Uterus (tissue), 4 donors: Measurements from ENCODE around the gene GMPPA. TPM values are rescaled to one million over a fixed set of nuclear protein-coding genes. Genes with fewer than 3 reads are reported as not detected.

ENCODE experiments used
- DNase-seq, 2 donors: peaks; one replicate each; pipeline ENCODE4 v3.0.0-alpha.2; 2019 to 2020
- H3K27ac ChIP-seq, 2 donors: fragments of 200-600 bp; sonication (generic); 1 replicate in 1 of 2; 2 replicates in 1 of 2; pipeline ENCODE4 v1.5.1; 2016 to 2018
- H3K27me3 ChIP-seq, 2 donors: fragments of 200-600 bp; sonication (generic); one replicate each; pipeline ENCODE4 v1.5.1; 2018 to 2019; ENCODE audit warnings: control low read depth in 1 of 2
- H3K36me3 ChIP-seq, 2 donors: fragments of 200-600 bp; sonication (generic); one replicate each; pipeline ENCODE4 v1.5.1; 2019; ENCODE audit warnings: control low read depth in 1 of 2
- H3K4me1 ChIP-seq, 2 donors: fragments of 200-600 bp; sonication (generic); one replicate each; pipeline ENCODE4 v1.5.1; 2018 to 2019; ENCODE audit warnings: control low read depth in 1 of 2
- H3K4me3 ChIP-seq, 2 donors: fragments of 200-600 bp; sonication (generic); 1 replicate in 1 of 2; 2 replicates in 1 of 2; pipeline ENCODE4 v1.5.1; 2018 to 2019; ENCODE audit warnings: mild to moderate bottlenecking in 1 of 2
- H3K9me3 ChIP-seq, 2 donors: fragments of 200-600 bp; sonication (generic); one replicate each; pipeline ENCODE4 v1.5.1; 2019; ENCODE audit warnings: control low read depth in 1 of 2
- POLR2A ChIP-seq, 2 donors: fragments of 450-650 bp; IDR thresholded peaks; one replicate each; pipeline ENCODE4 v1.6.1; 2016; ENCODE audit warnings: antibody characterized with exemption in 2 of 2, mild to moderate bottlenecking in 1 of 2, moderate library complexity in 1 of 2
- intact Hi-C: fragments of 100-400 bp; cut with DNase I; formaldehyde crosslinking; loops from one replicate; pipeline ENCODE4 v1.15.1; 2023; ENCODE audit warnings: low total_unique reads
- microRNA-seq: library from miRNA; unstranded; fragments of <30 nt; microRNA quantifications from one replicate; pipeline ENCODE4, GENCODE V29; 2016; ENCODE audit warnings: borderline microRNAs expressed, borderline replicate concordance
- small RNA-seq: library from RNA; depleted of rRNA; stranded (forward); fragments of <200 nt; gene quantifications from one replicate; pipeline ENCODE3, GENCODE V24; 2016
- total RNA-seq, 4 donors: library from RNA; depleted of rRNA in 3 of 4; stranded (reverse); fragments of >200 nt in 3 of 4; gene quantifications; one replicate each; pipeline versions ENCODE4 v1.1.0 to v1.2.4, GENCODE V29; 2014 to 2023
- TF ChIP-seq, protein P1 (sequence below), 4 experiments: fragments of 200-600 bp in 2 of 4; fragments of 450-650 bp in 2 of 4; sonication (generic) in 2 of 4; IDR thresholded peaks; one replicate each; pipeline ENCODE4 v1.5.1; 2016 to 2019; ENCODE audit warnings: antibody characterized with exemption in 4 of 4, mild to moderate bottlenecking in 2 of 4, moderate library complexity in 1 of 4
- donor health status: DM: yes; HTN: yes; CAD: no.

Gene GMPPA
- total RNA-seq, 4 donors from 2014 or later = 14.1 to 39.5 (median 27.6) TPM

- TF ChIP-seq POLR2A (IDR thresholded peaks at IDR 0.05) = no peak
- TF ChIP-seq, protein P1, sequence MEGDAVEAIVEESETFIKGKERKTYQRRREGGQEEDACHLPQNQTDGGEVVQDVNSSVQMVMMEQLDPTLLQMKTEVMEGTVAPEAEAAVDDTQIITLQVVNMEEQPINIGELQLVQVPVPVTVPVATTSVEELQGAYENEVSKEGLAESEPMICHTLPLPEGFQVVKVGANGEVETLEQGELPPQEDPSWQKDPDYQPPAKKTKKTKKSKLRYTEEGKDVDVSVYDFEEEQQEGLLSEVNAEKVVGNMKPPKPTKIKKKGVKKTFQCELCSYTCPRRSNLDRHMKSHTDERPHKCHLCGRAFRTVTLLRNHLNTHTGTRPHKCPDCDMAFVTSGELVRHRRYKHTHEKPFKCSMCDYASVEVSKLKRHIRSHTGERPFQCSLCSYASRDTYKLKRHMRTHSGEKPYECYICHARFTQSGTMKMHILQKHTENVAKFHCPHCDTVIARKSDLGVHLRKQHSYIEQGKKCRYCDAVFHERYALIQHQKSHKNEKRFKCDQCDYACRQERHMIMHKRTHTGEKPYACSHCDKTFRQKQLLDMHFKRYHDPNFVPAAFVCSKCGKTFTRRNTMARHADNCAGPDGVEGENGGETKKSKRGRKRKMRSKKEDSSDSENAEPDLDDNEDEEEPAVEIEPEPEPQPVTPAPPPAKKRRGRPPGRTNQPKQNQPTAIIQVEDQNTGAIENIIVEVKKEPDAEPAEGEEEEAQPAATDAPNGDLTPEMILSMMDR (IDR thresholded peaks at IDR 0.05) = no peak
- no peak overlapping the region for H3K27ac ChIP-seq
- H3K36me3 ChIP-seq = no peaks in the 10 kb centered on the region
- no peaks in the 10 kb centered on the region for H3K9me3 ChIP-seq
- no peak overlapping the region for H3K4me3 ChIP-seq
- intact Hi-C loops = no loop called here
- peaks cover 3 to 17% of the 10 kb centered on the region in 2 donors for H3K4me1 ChIP-seq
- no peak for DNase-seq
- no peaks in the 10 kb centered on the region for H3K27me3 ChIP-seq
These were observed 54.8 kb downstream of the GMPPA start for GRCh38 chr2:219553463-219553963.

GRCh38 chr2:219554350-219554749 lies 55.7 kb downstream of the GMPPA start:
- H3K4me1 ChIP-seq = peaks cover 3 to 17% of the 10 kb centered on the region in 2 donors
- H3K27ac ChIP-seq = no peak overlapping the region
- no peak for DNase-seq
- no peaks in the 10 kb centered on the region for H3K27me3 ChIP-seq
- no peak for TF ChIP-seq POLR2A (IDR thresholded peaks at IDR 0.05)
- TF ChIP-seq, protein P1 (IDR thresholded peaks at IDR 0.05) = no peak
- H3K4me3 ChIP-seq = no peak overlapping the region
- H3K9me3 ChIP-seq = no peaks in the 10 kb centered on the region
- no peaks in the 10 kb centered on the region for H3K36me3 ChIP-seq
- intact Hi-C loops = no loop called here

DNA sequence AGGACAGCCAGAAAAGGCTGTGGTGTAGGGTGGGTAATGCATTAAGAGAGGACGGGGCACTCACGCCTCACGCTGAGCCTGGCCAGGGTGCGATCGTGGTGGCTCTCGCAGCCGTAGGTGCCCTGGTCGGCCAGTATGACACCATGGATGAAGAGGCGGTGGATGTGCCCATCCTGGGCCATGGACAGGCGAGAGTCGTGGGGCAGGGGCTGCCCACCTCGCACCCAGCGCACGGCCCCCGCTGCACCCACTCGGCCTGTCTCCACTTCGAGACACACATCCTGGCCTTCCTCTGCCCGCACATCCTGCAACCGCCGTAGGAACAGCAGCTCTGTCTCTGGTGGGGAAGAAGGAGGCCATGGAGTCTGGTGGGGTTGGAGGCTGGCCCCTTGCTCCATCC lies 57.3 kb downstream of the GMPPA start:
- Histone ChIP-seq H3K9me3 (no peaks in the 10 kb centered on the region), H3K27me3 (no peaks in the 10 kb centered on the region), H3K4me3 (no peak overlapping the region), H3K36me3 (no peaks in the 10 kb centered on the region), H3K4me1 (peaks cover 3 to 17% of the 10 kb centered on the region in 2 donors), H3K27ac (no peak overlapping the region)
- no peak for TF ChIP-seq POLR2A (IDR thresholded peaks at IDR 0.05)
- TF ChIP-seq, protein P1 (IDR thresholded peaks at IDR 0.05) = no peak
- intact Hi-C loops = no loop called here
- DNase-seq = no peak

- intact Hi-C loops = no loop called here
- H3K4me3 ChIP-seq = no peak overlapping the region
- no peak for DNase-seq
- no peak overlapping the region for H3K27ac ChIP-seq
- no peaks in the 10 kb centered on the region for H3K9me3 ChIP-seq
- H3K27me3 ChIP-seq = no peaks in the 10 kb centered on the region
- H3K36me3 ChIP-seq = no peaks in the 10 kb centered on the region
- peaks cover 3 to 13% of the 10 kb centered on the region in 2 donors for H3K4me1 ChIP-seq
- TF ChIP-seq, protein P1 (IDR thresholded peaks at IDR 0.05) = no peak
- TF ChIP-seq POLR2A (IDR thresholded peaks at IDR 0.05) = no peak
These were observed 57.7 kb downstream of the GMPPA start for GRCh38 chr2:219556413-219556812.

Small RNA genes lying within 50 kb of the gene (microRNA-seq; reads per million reads assigned to microRNA genes)
- not detected for gene MIR3132

Small RNA genes lying within 50 kb of the gene (small RNA-seq; reads per million reads assigned to genes)
- not detected for gene MIR3132

Other genes with a start within 250 kb of the GMPPA start
- gene TUBA4B, start 245.6 kb upstream of the GMPPA start, total RNA-seq = under 1 TPM in 2 of 4 donors, not detected in 2; 0.43 to 0.83 TPM
- gene TUBA4A, start 245.0 kb upstream of the GMPPA start, total RNA-seq = 10 to 100 TPM in 2 of 4 donors, 1 to 10 TPM in 2; 3.7 to 32.3 (median 7.3) TPM
- 10 to 100 TPM; 32.1 to 92.1 (median 69.1) TPM for gene DNAJB2, start 219.5 kb upstream of the GMPPA start, total RNA-seq
- under 1 TPM in 2 of 4 donors, not detected in 2; 0.21 to 0.55 TPM for gene PTPRN, start 189.5 kb upstream of the GMPPA start, total RNA-seq
- not detected for gene RESP18, start 166.1 kb upstream of the GMPPA start, total RNA-seq
- gene DNPEP, start 111.0 kb upstream of the GMPPA start, total RNA-seq = 10 to 100 TPM; 35.9 to 93.7 (median 47.5) TPM
- gene DES, start 80.5 kb upstream of the GMPPA start, total RNA-seq = 1,000 to 10,000 TPM in 2 of 4 donors, 100 to 1,000 TPM in 2; 578 to 3,551 (median 1,628) TPM
- gene SPEG, start 64.0 kb upstream of the GMPPA start, total RNA-seq = 100 to 1,000 TPM in 1 of 4 donors, 10 to 100 TPM in 3; 22.9 to 318 (median 36.1) TPM
- under 1 TPM in 2 of 4 donors, not detected in 2; 0.21 to 0.30 TPM for gene ASIC4, start 15.6 kb downstream of the GMPPA start, total RNA-seq
- 100 to 1,000 TPM in 1 of 4 donors, 10 to 100 TPM in 3; 16.5 to 194 (median 42.5) TPM for gene CHPF, start 44.9 kb downstream of the GMPPA start, total RNA-seq
- gene TMEM198, start 45.1 kb downstream of the GMPPA start, total RNA-seq = 1 to 10 TPM in 2 of 4 donors, under 1 TPM in 1, not detected in 1; 0.77 to 5.3 (median 5.1) TPM
- 100 to 1,000 TPM in 2 of 4 donors, 10 to 100 TPM in 2; 53.2 to 146 (median 113) TPM for gene OBSL1, start 72.6 kb downstream of the GMPPA start, total RNA-seq
- 1 to 10 TPM in 1 of 4 donors, not detected in 3; 2.4 TPM for gene INHA, start 73.4 kb downstream of the GMPPA start, total RNA-seq
- gene STK11IP, start 99.0 kb downstream of the GMPPA start, total RNA-seq = 10 to 100 TPM in 2 of 4 donors, 1 to 10 TPM in 1, under 1 TPM in 1; 0.51 to 28.0 (median 13.1) TPM
- 10 to 100 TPM in 1 of 4 donors, 1 to 10 TPM in 3; 2.3 to 29.4 (median 3.5) TPM for gene SLC4A3, start 128.7 kb downstream of the GMPPA start, total RNA-seq